ENCODE data around the gene XRCC2. TPM values are rescaled to one million over a fixed set of nuclear protein-coding genes. Genes with fewer than 3 reads are reported as not detected.
"Not testable (repeated sequence)": the region's sequence is repeated elsewhere in the genome, so short reads cannot be mapped to it uniquely, and the experiment has no call there.

Gene XRCC2
- total RNA-seq, 2 donors from 2014 or later: 0.14 to 0.49 TPM

GRCh38 chr7:152709287-152710152 lies 33.6 kb upstream of the XRCC2 start:
- no peak overlapping the region for H3K27ac ChIP-seq
- peaks cover 11% of the 10 kb centered on the region for H3K9me3 ChIP-seq
- no peaks in the 10 kb centered on the region for H3K27me3 ChIP-seq (replicated peaks; ENCODE audit: insufficient read depth)
- H3K4me1 ChIP-seq (ENCODE audit: control insufficient read depth in 1 of 2, low read depth in 2 of 2): no peaks in the 10 kb centered on the region
- no peaks in the 10 kb centered on the region for H3K36me3 ChIP-seq
- ATAC-seq (ENCODE audit: insufficient number of reproducible peaks, low FRiP score, low read depth) (no peak), DNase-seq (ENCODE audit: low spot score) (no peak)
- no peak overlapping the region for H3K4me3 ChIP-seq
- TF ChIP-seq CTCF (IDR thresholded peaks at IDR 0.05): no peak

- Histone ChIP-seq H3K4me1 (ENCODE audit: control insufficient read depth in 1 of 2, low read depth in 2 of 2) (no peaks in the 10 kb centered on the region), H3K27ac (no peak overlapping the region), H3K27me3 (replicated peaks; ENCODE audit: insufficient read depth) (no peaks in the 10 kb centered on the region), H3K36me3 (no peaks in the 10 kb centered on the region), H3K9me3 (peaks cover 16% of the 10 kb centered on the region), H3K4me3 (no peak overlapping the region)
- no peak for DNase-seq (ENCODE audit: low spot score)
- ATAC-seq (ENCODE audit: insufficient number of reproducible peaks, low FRiP score, low read depth): no peak
- TF ChIP-seq CTCF (IDR thresholded peaks at IDR 0.05): no peak
Observed at GRCh38 chr7:152704796-152705384, 28.9 kb upstream of the XRCC2 start.

DNA sequence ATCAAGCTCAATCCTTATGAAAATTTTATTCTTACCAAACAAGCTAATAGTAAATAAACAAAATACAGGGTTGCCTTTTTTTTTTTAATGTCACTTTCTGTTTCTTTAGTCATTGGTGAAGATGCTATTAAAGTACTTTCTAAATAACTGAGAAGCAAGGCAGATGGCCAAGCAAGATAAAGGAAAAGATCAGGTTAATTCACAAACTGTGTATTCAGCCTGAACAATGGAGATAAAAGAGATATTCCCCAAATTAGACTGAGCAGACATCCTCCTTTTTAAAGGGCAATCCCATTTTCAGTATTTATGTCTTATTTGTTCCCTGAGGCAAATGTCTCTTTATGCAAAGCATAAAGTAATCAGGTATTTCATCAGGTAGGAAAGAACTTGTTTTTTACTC lies 23.1 kb upstream of the XRCC2 start:
- no peak for TF ChIP-seq CTCF (IDR thresholded peaks at IDR 0.05)

DNA sequence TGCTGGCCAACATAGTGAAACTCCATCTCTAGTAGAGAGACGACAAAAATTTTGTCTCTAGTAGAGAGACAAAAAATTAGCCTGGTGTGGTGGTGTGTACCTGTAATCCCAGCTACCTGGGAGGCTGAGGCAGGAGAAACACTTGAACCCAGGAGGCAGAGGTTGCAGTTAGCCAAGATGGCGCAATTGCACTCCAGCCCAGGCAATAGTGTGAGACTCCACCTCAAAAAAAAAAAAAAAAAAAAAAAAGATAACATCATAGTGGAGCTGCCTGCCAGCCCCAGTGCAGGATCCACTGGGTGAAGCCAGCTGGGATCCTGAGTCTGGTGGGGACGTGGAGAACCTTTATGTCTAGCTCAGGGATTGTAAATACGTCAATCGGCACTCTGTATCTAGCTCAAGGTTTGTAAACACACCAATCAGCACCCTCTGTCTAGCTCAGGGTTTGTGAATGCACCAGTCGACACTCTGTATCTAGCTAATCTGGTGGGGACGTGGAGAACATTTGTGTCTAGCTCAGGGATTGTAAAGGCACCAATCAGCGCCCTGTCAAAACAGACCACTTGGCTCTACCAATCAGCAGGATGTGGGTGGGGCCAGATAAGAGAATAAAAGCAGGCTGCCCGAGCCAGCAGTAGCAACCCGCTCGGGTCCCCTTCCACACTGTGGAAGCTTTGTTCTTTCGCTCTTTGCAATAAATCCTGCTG lies 21.5 kb upstream of the XRCC2 start:
- not testable (repeated sequence) for DNase-seq (ENCODE audit: low spot score); ATAC-seq (ENCODE audit: insufficient number of reproducible peaks, low FRiP score, low read depth); H3K27me3 ChIP-seq (replicated peaks; ENCODE audit: insufficient read depth); H3K36me3 ChIP-seq; H3K4me1 ChIP-seq (ENCODE audit: control insufficient read depth in 1 of 2, low read depth in 2 of 2); H3K4me3 ChIP-seq; H3K27ac ChIP-seq; H3K9me3 ChIP-seq

More for the DNA sequence above, 23.1 kb upstream of the XRCC2 start:
- H3K4me1 ChIP-seq (ENCODE audit: control insufficient read depth in 1 of 2, low read depth in 2 of 2): no peaks in the 10 kb centered on the region
- peaks cover under 1% of the 10 kb centered on the region for H3K9me3 ChIP-seq
- H3K36me3 ChIP-seq: no peaks in the 10 kb centered on the region
- H3K4me3 ChIP-seq: no peak overlapping the region
- no peaks in the 10 kb centered on the region for H3K27me3 ChIP-seq (replicated peaks; ENCODE audit: insufficient read depth)
- H3K27ac ChIP-seq: no peak overlapping the region
- DNase-seq (ENCODE audit: low spot score) (no peak), ATAC-seq (ENCODE audit: insufficient number of reproducible peaks, low FRiP score, low read depth) (no peak)

GRCh38 chr7:152692196-152692595 lies 16.3 kb upstream of the XRCC2 start:
- not testable (repeated sequence) for H3K27me3 ChIP-seq (replicated peaks; ENCODE audit: insufficient read depth); DNase-seq (ENCODE audit: low spot score); H3K36me3 ChIP-seq; H3K9me3 ChIP-seq; H3K4me1 ChIP-seq (ENCODE audit: control insufficient read depth in 1 of 2, low read depth in 2 of 2); ATAC-seq (ENCODE audit: insufficient number of reproducible peaks, low FRiP score, low read depth); H3K4me3 ChIP-seq; H3K27ac ChIP-seq

DNA sequence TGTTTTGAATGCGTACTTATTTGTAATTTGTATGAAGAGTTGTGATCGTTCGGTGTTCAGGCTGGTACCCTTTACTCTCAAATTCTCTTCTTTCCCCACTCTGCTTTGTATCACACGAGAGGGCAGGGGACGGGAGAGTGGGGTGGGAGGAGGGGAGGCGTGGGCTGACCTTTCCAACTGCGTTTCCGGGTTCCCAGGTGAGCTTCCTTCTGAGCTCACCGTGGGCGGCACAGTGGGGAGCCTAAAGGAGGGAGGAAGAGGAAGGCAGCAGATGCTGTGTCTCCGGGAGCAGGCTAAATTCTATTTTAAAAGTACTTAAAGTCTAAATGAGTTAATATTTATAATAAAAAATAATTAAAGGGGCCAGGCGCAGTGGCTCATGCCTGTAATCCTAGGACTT lies 7.4 kb upstream of the XRCC2 start:
- DNase-seq (ENCODE audit: low spot score): no peak

More for the DNA sequence above, 7.4 kb upstream of the XRCC2 start:
- Histone ChIP-seq H3K9me3 (no peaks in the 10 kb centered on the region), H3K4me3 (no peak overlapping the region), H3K36me3 (no peaks in the 10 kb centered on the region), H3K27ac (no peak overlapping the region), H3K27me3 (replicated peaks; ENCODE audit: insufficient read depth) (no peaks in the 10 kb centered on the region), H3K4me1 (ENCODE audit: control insufficient read depth in 1 of 2, low read depth in 2 of 2) (no peaks in the 10 kb centered on the region)
- no peak for TF ChIP-seq CTCF (IDR thresholded peaks at IDR 0.05)
- ATAC-seq (ENCODE audit: insufficient number of reproducible peaks, low FRiP score, low read depth): no peak
